ENCODE measurements around the gene RPP25L. TPM values are rescaled to one million over a fixed set of nuclear protein-coding genes. Genes with fewer than 3 reads are reported as not detected.
A peak's percentile ranks its signal among the peaks of the same experiment; 100 is the strongest.

The RPP25L gene
- total RNA-seq, 2 donors from 2014 or later: 52.1 to 53.2 TPM

DNA sequence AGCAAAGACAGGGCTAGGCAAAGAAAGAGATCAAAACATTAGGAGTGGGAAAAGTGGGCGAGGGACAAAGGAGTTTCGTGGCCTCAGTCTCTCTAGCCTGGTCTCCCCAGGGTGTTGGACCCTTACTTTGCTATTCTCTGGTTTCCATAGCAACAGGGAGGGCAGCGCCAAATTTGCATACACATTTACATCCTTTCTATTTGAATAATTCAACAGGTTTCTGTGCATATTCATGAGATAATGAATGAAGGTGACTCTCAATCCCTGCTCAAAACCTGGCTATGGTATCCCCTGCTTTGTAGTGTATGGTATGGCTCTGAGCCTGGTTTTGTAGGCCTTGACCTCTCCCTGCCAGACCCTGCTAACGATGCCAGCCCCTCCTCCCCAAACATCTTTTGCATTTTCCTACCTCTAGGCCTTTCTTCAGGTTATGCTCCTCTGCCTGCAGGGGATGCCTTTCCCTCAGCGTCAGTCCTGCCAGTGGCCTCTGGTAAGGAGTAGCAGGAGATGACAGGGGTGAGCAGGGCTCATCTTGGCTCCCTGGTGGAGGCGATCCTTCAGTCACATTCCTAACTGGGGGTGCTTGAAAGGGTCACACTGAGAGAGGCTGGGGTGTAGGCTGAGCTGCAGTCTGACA, 9.8 kb downstream of the RPP25L start:
- H3K27me3 ChIP-seq (replicated peaks; ENCODE audit: insufficient read depth): no peaks in the 10 kb centered on the region
- TF ChIP-seq POLR2AphosphoS5 (IDR thresholded peaks at IDR 0.05): no peak
- TF ChIP-seq, protein P1, sequence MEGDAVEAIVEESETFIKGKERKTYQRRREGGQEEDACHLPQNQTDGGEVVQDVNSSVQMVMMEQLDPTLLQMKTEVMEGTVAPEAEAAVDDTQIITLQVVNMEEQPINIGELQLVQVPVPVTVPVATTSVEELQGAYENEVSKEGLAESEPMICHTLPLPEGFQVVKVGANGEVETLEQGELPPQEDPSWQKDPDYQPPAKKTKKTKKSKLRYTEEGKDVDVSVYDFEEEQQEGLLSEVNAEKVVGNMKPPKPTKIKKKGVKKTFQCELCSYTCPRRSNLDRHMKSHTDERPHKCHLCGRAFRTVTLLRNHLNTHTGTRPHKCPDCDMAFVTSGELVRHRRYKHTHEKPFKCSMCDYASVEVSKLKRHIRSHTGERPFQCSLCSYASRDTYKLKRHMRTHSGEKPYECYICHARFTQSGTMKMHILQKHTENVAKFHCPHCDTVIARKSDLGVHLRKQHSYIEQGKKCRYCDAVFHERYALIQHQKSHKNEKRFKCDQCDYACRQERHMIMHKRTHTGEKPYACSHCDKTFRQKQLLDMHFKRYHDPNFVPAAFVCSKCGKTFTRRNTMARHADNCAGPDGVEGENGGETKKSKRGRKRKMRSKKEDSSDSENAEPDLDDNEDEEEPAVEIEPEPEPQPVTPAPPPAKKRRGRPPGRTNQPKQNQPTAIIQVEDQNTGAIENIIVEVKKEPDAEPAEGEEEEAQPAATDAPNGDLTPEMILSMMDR (IDR thresholded peaks at IDR 0.05): no peak
- TF ChIP-seq POLR2A (IDR thresholded peaks at IDR 0.05): no peak
- 81% methylated on average over 6 of the region's 6 CpGs for WGBS
- intact Hi-C loops (cut with DNase I): loop anchor here (5.0 kb wide), 1 partner anchor 270 kb away; no protein-coding TSS in a partner anchor
- no peaks in the 10 kb centered on the region for H3K9me3 ChIP-seq
- DNase-seq (ENCODE audit: low spot score): no peak
- no peaks in the 10 kb centered on the region for H3K36me3 ChIP-seq
- no peaks in the 10 kb centered on the region for H3K4me1 ChIP-seq (replicated peaks)
- no peak overlapping the region for H3K27ac ChIP-seq
- no peak overlapping the region for H3K4me3 ChIP-seq

GRCh38 chr9:34600908-34601307, 11.0 kb downstream of the RPP25L start:
- TF ChIP-seq POLR2AphosphoS5 (IDR thresholded peaks at IDR 0.05): peak; percentile 16
- TF ChIP-seq, protein P1 (IDR thresholded peaks at IDR 0.05): no peak
- Histone ChIP-seq H3K27ac (peak overlapping the region in 1 of 2 donors; percentile 20), H3K4me3 (no peak overlapping the region), H3K4me1 (replicated peaks) (no peaks in the 10 kb centered on the region), H3K36me3 (no peaks in the 10 kb centered on the region), H3K9me3 (no peaks in the 10 kb centered on the region), H3K27me3 (replicated peaks; ENCODE audit: insufficient read depth) (no peaks in the 10 kb centered on the region)
- DNase-seq (ENCODE audit: low spot score): peak; percentile 33
- WGBS: 15% methylated on average over 1 of the region's 1 CpG
- intact Hi-C loops (cut with DNase I): loop anchor here (5.0 kb wide), 1 partner anchor 269 kb away; no protein-coding TSS in a partner anchor

GRCh38 chr9:34599546-34599945, 12.4 kb downstream of the RPP25L start:
- 75% methylated on average over 1 of the region's 1 CpG for WGBS
- H3K27me3 ChIP-seq (replicated peaks; ENCODE audit: insufficient read depth): no peaks in the 10 kb centered on the region

GRCh38 chr9:34594177-34594576, 17.7 kb downstream of the RPP25L start:
- TF ChIP-seq POLR2AphosphoS5 (IDR thresholded peaks at IDR 0.05): no peak
- TF ChIP-seq, protein P1 (IDR thresholded peaks at IDR 0.05): no peak
- no peak for TF ChIP-seq POLR2A (IDR thresholded peaks at IDR 0.05)
- H3K27me3 ChIP-seq (replicated peaks; ENCODE audit: insufficient read depth): no peaks in the 10 kb centered on the region
- no peak overlapping the region for H3K4me3 ChIP-seq
- H3K27ac ChIP-seq: peak overlapping the region; percentile 63 to 69
- DNase-seq (ENCODE audit: low spot score): no peak
- H3K4me1 ChIP-seq (replicated peaks): peaks cover 12% of the 10 kb centered on the region
- H3K36me3 ChIP-seq: no peaks in the 10 kb centered on the region
- intact Hi-C loops (cut with DNase I): loop anchor here (2.0 kb wide), 1 partner anchor 91 kb away; no protein-coding TSS in a partner anchor
- no peaks in the 10 kb centered on the region for H3K9me3 ChIP-seq
- 59% methylated on average over 9 of the region's 9 CpGs for WGBS

More at GRCh38 chr9:34599546-34599945, 12.4 kb downstream of the RPP25L start:
- no peak for DNase-seq (ENCODE audit: low spot score)
- Histone ChIP-seq H3K9me3 (no peaks in the 10 kb centered on the region), H3K4me3 (no peak overlapping the region), H3K36me3 (no peaks in the 10 kb centered on the region), H3K4me1 (replicated peaks) (no peaks in the 10 kb centered on the region), H3K27ac (no peak overlapping the region)
- TF ChIP-seq POLR2AphosphoS5 (IDR thresholded peaks at IDR 0.05) (no peak), POLR2A (IDR thresholded peaks at IDR 0.05) (no peak)
- TF ChIP-seq, protein P1 (IDR thresholded peaks at IDR 0.05): no peak
- intact Hi-C loops (cut with DNase I): no loop called here
